ENCODE data around the gene IER2.

IER2 gene

DNA sequence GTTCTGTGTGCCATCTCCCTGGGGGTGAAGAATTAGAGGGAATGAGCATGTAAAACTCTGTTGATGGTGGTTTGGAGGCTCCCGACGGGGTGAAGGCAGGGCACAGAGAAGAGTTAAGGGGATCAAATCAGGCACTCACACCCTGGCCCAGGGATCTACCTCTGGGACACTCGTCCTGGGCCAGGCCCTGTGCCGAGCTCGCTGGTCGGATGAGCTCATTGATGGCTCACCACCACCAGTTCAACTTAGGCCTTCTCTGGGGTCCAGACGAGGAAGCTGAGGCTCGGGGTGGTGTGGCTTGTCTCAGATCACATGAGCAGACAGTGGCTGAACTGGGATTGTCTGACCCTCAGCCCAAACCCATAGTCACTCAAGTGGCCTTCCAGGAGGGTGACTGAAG is 30.6 kb upstream of the IER2 start:
- no peak for DNase-seq

DNA sequence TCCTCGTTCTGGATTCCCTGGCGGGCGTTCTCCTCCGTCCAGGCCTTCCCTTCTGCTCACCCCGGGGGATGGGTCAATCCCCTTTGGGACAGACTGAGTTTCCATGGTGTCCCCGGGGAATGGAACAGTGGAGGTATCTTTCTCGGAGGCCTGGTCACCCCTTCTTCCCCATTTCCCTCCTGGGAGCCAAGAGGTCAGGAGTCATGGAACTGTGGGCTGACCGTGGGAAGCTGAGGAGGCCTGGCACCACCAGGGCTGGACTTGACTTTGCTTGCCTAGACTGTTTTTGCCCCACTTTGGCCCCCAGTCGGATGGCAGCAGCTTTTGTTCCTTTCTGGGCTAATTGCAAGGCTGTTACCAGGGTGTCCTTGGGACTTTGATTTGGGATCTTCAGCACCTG is 30.2 kb upstream of the IER2 start:
- no peak for DNase-seq

DNA sequence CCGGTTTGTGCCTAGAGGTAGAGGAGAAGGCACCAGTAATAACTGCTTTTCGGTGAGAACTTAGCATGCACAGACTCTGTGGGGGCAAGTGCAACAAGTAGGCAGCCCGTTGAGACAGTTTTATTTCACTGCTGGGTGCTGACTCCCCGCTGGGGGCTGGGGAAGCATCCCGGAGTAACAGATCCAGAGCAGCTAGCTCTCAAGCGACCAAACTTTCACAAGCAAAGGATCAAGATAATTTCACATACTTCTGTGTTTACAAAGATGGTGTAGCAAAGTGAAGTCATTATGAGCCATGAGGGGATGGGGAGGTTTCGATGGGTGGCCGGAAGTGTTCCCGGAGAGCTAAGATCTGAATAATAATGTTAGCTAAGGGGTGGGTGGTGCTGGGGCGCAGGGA is 29.4 kb upstream of the IER2 start:
- DNase-seq: no peak

GRCh38 chr19:13121551-13122274 is 28.5 kb upstream of the IER2 start:
- DNase-seq: no peak

DNA sequence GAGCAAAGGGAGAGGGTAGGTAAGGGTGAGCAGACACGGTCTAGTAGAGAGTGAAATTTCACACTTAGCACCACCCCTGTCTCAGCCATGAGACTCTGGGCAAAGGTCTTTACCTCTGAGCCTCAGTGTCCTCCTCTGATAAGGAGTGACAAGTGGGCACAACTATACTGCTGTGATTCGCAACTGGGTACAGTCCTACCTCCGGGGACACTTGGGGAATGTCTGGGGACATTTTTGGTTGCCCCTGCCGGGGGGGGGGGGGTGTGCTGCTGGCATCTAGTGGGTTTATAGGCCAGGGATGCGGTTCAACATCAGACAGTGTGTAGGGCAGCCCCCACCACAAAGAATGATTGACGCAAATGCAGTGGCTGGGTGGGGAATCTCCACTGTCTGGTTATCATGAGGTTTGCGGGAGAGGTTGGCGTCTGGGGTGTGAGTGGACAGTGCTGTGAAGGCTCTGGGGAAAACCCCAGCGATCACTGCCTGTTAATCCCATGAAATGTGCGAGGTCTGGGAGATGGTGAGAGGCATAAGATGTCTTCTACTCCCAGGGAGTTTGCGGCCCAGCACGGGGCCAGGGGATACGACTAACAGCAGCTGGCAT is 27.8 kb upstream of the IER2 start:
- no peak for DNase-seq

- no peak for DNase-seq
Observed at GRCh38 chr19:13122980-13123957, 26.9 kb upstream of the IER2 start.

GRCh38 chr19:13127051-13127450 is 23.2 kb upstream of the IER2 start:
- DNase-seq: no peak

- DNase-seq: no peak
Observed at GRCh38 chr19:13127811-13128575, 22.2 kb upstream of the IER2 start.

- no peak for DNase-seq
Observed at GRCh38 chr19:13128583-13128982, 21.6 kb upstream of the IER2 start.

DNA sequence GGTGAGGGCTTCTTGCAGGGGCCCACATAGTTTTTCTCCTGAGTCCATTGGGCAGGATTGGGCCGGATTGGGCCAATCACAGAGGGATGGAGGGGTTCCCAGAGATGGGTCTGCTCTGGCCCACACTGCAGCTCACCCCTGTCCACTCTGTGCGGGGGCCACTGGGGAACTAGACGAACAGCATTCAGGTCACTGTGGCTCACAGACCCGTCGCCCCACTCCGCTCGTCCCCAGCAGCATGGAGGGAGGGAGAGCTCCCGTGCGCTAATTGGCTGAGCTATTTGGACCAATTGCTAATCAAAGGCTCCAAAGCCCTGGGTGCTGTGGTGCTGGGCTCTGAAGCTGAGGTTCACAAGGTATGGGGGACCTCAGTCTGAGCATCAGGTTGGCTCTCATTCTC is 20.8 kb upstream of the IER2 start:
- DNase-seq: no peak

GRCh38 chr19:13130886-13131490 is 19.2 kb upstream of the IER2 start:
- no peak for DNase-seq

- DNase-seq: no peak
Observed at GRCh38 chr19:13132471-13133180, 17.6 kb upstream of the IER2 start.

- no peak for DNase-seq
Observed at GRCh38 chr19:13133241-13133870, 16.9 kb upstream of the IER2 start.

- DNase-seq: no peak
Observed at GRCh38 chr19:13134626-13135025, 15.6 kb upstream of the IER2 start.

- no peak for DNase-seq
Observed at GRCh38 chr19:13135068-13136062, 14.8 kb upstream of the IER2 start.

GRCh38 chr19:13137290-13137794 is 12.9 kb upstream of the IER2 start:
- no peak for DNase-seq

GRCh38 chr19:13138171-13138915 is 11.9 kb upstream of the IER2 start:
- no peak for DNase-seq

- DNase-seq: no peak
Observed at GRCh38 chr19:13138916-13139198, 11.4 kb upstream of the IER2 start.

- no peak for DNase-seq
Observed at GRCh38 chr19:13139633-13140311, 10.4 kb upstream of the IER2 start.

All from NCI-H1436 treated with DMSO at 0.1 percent for 48 hours (cell line).